AML-193 (cell line): ENCODE data around the gene BRMS1.
A peak's percentile ranks its signal among the peaks of the same experiment; 100 is the strongest.

Source experiments
- DNase-seq, 2 experiments: peaks; one replicate each; lab custom pipeline; 2025; lab: John Stamatoyannopoulos, UW

Gene BRMS1

DNA sequence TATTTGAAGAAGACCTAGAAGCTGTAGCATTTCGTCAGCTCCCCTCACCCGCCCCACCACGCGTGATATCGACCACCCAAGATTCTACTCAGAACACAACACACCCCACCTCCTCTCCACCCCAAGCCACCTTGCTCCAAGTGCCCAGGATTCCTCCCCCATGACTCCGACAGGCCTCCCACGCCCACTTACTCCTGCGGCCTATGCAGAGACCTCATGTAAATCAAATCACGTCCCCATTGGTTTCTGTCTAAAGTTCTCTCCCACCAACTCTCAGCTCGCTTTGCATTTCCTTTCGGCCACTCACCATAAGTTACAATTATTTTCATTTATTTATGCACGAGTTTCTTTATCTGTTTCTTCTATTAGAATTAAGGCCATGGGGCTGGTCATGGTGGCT, 42.2 kb downstream of the BRMS1 start:
- no peak for DNase-seq

DNA sequence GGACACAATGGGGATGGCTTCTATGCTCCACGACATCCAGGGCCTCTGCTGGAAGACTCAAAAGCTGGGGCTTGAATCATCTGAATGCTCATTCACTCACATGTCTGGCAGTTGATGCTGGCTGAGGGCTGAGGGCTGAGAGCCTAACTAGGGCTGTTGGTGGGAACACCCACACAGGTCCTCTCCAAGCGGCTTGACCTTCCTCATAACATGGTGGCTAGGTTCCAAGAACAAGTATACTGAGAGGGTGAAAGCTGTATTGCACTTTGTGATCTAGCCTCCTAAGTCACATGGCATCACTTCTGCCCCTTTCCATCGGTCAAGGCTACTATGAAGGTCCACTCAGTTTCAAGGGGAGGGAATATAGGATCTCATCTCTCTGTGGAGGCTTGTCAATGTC, 45.7 kb downstream of the BRMS1 start:
- DNase-seq, result no peak

DNA sequence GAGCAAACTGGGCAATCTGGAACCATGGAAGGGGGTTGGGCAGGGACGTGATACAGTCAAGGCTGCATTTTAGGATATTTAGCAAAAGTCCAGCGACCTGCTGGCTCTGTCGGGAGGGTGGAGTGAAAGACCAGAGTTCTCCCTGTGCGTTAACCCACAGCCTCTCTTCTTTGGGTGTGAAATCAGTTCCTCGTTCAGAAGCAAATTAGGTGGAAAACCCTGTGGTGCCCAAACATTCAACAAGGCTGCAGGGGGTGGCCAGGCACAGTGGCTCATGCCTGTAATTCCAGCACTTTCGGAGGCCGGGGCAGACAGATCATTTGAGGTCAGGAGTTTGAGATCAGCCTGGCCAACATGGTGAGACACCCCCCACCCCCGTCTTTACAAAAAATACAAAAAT, 47.3 kb downstream of the BRMS1 start:
- DNase-seq, result no peak

DNA sequence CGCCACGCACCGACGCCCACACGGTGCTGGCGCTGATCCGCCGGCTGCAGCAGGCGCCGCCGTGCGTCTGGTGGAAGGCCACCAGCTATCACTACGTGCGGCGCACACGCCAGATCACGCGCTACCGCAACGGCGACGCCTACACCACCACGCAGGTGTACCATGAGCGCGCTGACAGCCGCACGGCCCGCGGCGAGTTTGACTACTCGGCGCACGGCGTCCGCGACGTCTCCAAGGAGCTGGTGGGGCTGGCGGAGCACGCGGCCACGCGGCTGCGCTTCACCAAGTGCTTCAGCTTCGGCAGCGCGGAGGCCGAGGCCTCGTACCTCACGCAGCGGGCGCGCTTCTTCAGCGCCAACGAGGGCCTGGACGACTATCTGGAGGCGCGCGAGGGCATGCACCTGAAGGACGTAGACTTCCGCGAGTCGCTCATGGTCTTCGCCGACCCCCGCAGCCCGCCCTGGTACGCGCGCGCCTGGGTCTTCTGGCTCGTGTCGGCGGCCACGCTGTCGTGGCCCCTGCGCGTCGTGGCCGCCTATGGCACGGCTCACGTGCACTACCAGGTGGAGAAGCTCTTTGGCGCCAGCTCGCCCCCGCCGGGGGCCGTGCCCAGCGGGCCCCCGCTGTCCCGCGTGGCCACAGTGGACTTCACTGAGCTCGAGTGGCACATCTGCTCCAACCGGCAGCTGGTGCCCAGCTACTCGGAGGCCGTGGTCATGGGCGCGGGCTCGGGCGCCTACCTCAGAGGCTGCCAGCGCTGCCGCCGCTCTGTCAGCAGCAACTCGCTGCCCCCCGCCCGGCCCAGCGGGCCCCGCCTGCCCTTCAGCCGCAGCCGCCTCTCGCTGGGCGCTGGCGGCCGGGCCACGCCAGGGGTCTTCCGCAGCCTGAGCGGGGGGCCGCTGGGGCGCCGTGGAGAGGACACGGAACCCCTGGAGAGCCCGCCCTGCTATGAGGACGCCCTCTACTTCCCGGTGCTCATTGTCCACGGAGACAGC, 50.0 kb downstream of the BRMS1 start:
- DNase-seq, result no peak

GRCh38 chr11:66293777-66294625, 50.9 kb downstream of the BRMS1 start:
- no peak for DNase-seq

DNA sequence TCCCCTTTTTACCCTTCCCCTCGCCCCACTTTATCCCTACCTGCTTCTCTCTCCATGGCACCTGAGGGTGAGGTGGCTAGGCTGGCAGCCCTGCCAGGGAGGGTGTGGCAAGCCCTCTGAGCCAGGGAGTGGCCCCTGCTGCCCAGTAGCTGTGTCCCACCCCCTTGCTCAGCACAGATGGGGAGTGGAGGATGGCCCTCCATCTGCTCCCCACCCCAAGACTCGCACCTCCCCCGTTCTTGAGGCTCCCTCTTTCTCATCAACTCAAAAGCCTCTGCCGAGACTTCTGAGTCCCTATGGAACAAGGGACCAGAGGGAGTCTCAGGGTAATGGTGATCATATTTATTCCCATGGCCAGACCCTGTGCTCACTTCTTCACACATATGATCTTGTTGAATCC, 51.6 kb downstream of the BRMS1 start:
- no peak for DNase-seq

DNA sequence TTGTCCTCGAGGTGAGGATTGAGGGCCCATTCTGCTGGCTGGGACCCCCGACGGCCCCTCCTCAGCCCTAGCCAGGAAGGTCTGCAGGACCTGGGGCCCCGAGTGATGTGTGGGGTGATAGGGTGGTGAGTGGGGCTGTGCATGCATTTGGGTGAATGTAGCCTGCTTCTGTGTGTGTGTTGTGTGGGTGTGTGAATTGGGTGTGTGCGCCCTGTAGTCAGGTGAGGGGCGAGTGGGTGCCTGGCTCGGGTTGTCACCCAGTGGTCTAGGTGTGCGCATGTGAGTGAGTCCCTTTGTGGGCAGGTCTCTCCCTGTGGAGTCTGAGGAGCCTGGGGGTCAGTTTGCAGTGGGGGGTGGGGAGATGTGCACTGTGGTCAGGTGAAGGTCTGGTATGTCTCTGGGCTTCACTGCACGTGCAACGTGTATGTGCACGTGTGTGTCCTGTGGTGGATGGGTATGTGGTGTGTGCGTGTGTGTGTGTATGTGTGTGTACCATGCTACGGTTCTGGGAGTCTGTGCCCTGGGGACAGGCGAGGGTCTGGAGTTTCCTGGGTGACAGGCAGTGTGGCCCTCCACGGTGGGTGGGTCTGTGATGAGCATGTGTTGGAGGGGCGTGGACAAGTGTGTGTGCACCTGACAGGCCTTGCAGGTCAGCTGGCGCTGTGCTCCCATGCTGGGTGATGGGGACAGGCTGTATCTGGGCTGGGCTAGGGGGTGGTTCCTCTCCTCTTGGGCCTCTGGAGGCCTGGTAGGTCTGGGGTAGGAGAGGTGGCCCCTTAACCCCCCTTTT, 52.2 kb downstream of the BRMS1 start:
- DNase-seq, result no peak

- no peak for DNase-seq
Observed at GRCh38 chr11:66291706-66292542, 53.0 kb downstream of the BRMS1 start, which contains the start of gene TMEM151A. Gene TMEM151A, plus strand, starts transcription at chr11:66291894. Its CDS starts 120 bp downstream, at chr11:66292014.

- no peak for DNase-seq
Observed at GRCh38 chr11:66291303-66291705, 53.6 kb downstream of the BRMS1 start.

GRCh38 chr11:66290330-66290621, 54.6 kb downstream of the BRMS1 start:
- DNase-seq, result no peak

- DNase-seq, result peak; percentile 52 to 56
Observed at GRCh38 chr11:66289548-66290329, 55.2 kb downstream of the BRMS1 start.

- DNase-seq, result peak; percentile 96
Observed at GRCh38 chr11:66288671-66289547, 56.0 kb downstream of the BRMS1 start, which contains the start of gene YIF1A. Gene YIF1A, minus strand, starts transcription at chr11:66289143. Its CDS starts 158 bp downstream, at chr11:66288985.

GRCh38 chr11:66287889-66288670, 56.8 kb downstream of the BRMS1 start:
- DNase-seq, result peak in 1 of 2 experiments; percentile 5
